Measurements from ENCODE around the gene YWHAE. TPM values are rescaled to one million over a fixed set of nuclear protein-coding genes. Genes with fewer than 3 reads are reported as not detected.

YWHAE gene
- total and polyA plus RNA-seq, 9 of the 15 experiments (the other 6 are each of a cell fraction or from before 2014, with no cell fraction given): 184 to 727 (median 448) TPM

DNA sequence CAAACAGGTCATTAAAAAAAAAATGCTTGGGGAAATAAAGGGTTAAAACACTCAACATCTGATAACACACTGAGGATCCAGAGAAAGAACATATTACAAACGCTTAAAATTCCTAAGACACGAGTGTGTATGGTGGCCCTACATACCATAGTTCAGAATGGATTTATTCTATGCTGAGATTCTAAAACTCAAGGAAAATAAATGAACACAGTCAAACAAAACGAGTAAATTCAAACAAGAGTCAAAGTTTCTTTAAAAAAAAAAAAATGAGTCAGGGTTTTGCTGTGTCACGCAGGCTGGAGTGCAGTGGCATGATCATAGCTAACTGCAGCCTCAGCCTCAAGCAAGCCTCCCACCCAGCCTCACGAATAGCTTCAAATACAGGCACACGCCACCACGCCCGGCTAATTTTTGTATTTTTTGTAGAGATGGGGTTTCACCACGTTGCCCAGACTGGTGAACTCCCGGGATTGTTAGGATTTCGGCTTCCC is 38.6 kb upstream of the YWHAE start (continued):
- TF ChIP-seq, protein P1, sequence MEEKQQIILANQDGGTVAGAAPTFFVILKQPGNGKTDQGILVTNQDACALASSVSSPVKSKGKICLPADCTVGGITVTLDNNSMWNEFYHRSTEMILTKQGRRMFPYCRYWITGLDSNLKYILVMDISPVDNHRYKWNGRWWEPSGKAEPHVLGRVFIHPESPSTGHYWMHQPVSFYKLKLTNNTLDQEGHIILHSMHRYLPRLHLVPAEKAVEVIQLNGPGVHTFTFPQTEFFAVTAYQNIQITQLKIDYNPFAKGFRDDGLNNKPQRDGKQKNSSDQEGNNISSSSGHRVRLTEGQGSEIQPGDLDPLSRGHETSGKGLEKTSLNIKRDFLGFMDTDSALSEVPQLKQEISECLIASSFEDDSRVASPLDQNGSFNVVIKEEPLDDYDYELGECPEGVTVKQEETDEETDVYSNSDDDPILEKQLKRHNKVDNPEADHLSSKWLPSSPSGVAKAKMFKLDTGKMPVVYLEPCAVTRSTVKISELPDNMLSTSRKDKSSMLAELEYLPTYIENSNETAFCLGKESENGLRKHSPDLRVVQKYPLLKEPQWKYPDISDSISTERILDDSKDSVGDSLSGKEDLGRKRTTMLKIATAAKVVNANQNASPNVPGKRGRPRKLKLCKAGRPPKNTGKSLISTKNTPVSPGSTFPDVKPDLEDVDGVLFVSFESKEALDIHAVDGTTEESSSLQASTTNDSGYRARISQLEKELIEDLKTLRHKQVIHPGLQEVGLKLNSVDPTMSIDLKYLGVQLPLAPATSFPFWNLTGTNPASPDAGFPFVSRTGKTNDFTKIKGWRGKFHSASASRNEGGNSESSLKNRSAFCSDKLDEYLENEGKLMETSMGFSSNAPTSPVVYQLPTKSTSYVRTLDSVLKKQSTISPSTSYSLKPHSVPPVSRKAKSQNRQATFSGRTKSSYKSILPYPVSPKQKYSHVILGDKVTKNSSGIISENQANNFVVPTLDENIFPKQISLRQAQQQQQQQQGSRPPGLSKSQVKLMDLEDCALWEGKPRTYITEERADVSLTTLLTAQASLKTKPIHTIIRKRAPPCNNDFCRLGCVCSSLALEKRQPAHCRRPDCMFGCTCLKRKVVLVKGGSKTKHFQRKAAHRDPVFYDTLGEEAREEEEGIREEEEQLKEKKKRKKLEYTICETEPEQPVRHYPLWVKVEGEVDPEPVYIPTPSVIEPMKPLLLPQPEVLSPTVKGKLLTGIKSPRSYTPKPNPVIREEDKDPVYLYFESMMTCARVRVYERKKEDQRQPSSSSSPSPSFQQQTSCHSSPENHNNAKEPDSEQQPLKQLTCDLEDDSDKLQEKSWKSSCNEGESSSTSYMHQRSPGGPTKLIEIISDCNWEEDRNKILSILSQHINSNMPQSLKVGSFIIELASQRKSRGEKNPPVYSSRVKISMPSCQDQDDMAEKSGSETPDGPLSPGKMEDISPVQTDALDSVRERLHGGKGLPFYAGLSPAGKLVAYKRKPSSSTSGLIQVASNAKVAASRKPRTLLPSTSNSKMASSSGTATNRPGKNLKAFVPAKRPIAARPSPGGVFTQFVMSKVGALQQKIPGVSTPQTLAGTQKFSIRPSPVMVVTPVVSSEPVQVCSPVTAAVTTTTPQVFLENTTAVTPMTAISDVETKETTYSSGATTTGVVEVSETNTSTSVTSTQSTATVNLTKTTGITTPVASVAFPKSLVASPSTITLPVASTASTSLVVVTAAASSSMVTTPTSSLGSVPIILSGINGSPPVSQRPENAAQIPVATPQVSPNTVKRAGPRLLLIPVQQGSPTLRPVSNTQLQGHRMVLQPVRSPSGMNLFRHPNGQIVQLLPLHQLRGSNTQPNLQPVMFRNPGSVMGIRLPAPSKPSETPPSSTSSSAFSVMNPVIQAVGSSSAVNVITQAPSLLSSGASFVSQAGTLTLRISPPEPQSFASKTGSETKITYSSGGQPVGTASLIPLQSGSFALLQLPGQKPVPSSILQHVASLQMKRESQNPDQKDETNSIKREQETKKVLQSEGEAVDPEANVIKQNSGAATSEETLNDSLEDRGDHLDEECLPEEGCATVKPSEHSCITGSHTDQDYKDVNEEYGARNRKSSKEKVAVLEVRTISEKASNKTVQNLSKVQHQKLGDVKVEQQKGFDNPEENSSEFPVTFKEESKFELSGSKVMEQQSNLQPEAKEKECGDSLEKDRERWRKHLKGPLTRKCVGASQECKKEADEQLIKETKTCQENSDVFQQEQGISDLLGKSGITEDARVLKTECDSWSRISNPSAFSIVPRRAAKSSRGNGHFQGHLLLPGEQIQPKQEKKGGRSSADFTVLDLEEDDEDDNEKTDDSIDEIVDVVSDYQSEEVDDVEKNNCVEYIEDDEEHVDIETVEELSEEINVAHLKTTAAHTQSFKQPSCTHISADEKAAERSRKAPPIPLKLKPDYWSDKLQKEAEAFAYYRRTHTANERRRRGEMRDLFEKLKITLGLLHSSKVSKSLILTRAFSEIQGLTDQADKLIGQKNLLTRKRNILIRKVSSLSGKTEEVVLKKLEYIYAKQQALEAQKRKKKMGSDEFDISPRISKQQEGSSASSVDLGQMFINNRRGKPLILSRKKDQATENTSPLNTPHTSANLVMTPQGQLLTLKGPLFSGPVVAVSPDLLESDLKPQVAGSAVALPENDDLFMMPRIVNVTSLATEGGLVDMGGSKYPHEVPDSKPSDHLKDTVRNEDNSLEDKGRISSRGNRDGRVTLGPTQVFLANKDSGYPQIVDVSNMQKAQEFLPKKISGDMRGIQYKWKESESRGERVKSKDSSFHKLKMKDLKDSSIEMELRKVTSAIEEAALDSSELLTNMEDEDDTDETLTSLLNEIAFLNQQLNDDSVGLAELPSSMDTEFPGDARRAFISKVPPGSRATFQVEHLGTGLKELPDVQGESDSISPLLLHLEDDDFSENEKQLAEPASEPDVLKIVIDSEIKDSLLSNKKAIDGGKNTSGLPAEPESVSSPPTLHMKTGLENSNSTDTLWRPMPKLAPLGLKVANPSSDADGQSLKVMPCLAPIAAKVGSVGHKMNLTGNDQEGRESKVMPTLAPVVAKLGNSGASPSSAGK (IDR thresholded peaks at IDR 0.05): no peak
- TF ChIP-seq HNRNPH1 (optimal IDR thresholded peaks at IDR 0.05; ENCODE audit: low read depth, low read length) (no peak), ZNF316 (IDR thresholded peaks at IDR 0.05) (peak; percentile 90), ZNF253 (CRISPR knock-in tag; conservative IDR thresholded peaks at IDR 0.05) (no peak), NUFIP1 (IDR thresholded peaks at IDR 0.05; ENCODE audit: partially characterized antibody) (no peak), ZFX (CRISPR knock-in tag; IDR thresholded peaks at IDR 0.05) (no peak), TEAD1 (CRISPR knock-in tag; IDR thresholded peaks at IDR 0.05) (no peak), RBBP5 (IDR thresholded peaks at IDR 0.05; ENCODE audit: borderline replicate concordance, insufficient read depth, low read length, poor library complexity, severe bottlenecking) (no peak), SMARCC2 (IDR thresholded peaks at IDR 0.05; ENCODE audit: low read depth) (no peak), MAFF (IDR thresholded peaks at IDR 0.05; ENCODE audit: low read length) (peak; percentile 69), FOXA3 (CRISPR knock-in tag; conservative IDR thresholded peaks at IDR 0.05 in 1 of 2, IDR thresholded peaks at IDR 0.05 in 1 of 2) (no peak), PTRF (tag; IDR thresholded peaks at IDR 0.05) (no peak), SIX5 (IDR thresholded peaks at IDR 0.05; ENCODE audit: borderline replicate concordance in 1 of 2, insufficient read depth in 1 of 2, low read depth in 1 of 2, low read length in 2 of 2) (no peak), THRAP3 (IDR thresholded peaks at IDR 0.05; ENCODE audit: borderline replicate concordance) (no peak), NFE2L1 (tag; IDR thresholded peaks at IDR 0.05; ENCODE audit: borderline replicate concordance, low read depth) (peak; percentile 60; the same call in 1 of the 2 replicates)
- TF ChIP-seq, protein P2, sequence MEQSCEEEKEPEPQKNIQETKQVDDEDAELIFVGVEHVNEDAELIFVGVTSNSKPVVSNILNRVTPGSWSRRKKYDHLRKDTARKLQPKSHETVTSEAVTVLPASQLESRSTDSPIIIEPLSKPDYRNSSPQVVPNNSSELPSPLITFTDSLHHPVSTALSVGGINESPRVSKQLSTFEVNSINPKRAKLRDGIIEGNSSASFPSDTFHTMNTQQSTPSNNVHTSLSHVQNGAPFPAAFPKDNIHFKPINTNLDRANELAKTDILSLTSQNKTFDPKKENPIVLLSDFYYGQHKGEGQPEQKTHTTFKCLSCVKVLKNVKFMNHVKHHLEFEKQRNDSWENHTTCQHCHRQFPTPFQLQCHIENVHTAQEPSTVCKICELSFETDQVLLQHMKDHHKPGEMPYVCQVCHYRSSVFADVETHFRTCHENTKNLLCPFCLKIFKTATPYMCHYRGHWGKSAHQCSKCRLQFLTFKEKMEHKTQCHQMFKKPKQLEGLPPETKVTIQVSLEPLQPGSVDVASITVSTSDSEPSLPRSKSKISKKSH (CRISPR knock-in tag; IDR thresholded peaks at IDR 0.05): no peak

All from K562 (cell line).